GM06990 (cell line): ENCODE measurements around the gene TAS2R40.

Experiments
- DNase-seq: peaks from one replicate; pipeline ENCODE4 v3.0.0-alpha.2; 2011; ENCODE audit not compliant: insufficient read length; ENCODE audit errors: extremely low read depth
- H3K27me3 ChIP-seq: replicated peaks from 2 replicates; pipeline ENCODE4 v1.6.0; 2011; ENCODE audit warnings: low read length; ENCODE audit not compliant: control insufficient read depth, insufficient read depth
- H3K36me3 ChIP-seq: 2 replicates; pipeline ENCODE4 v1.5.1; 2011; ENCODE audit warnings: low read length; ENCODE audit not compliant: control insufficient read depth, insufficient read depth
- H3K4me3 ChIP-seq: replicated peaks from 2 replicates; pipeline ENCODE4 v1.5.1; 2011; ENCODE audit warnings: low read depth, mild to moderate bottlenecking, control low read depth, low read length
- CTCF ChIP-seq: IDR thresholded peaks from 2 replicates; pipeline ENCODE4 v1.5.1; 2011; ENCODE audit warnings: low read length, control low read depth, mild to moderate bottlenecking, inconsistent platforms; ENCODE audit not compliant: insufficient read depth, poor library complexity, severe bottlenecking

TAS2R40 gene

DNA sequence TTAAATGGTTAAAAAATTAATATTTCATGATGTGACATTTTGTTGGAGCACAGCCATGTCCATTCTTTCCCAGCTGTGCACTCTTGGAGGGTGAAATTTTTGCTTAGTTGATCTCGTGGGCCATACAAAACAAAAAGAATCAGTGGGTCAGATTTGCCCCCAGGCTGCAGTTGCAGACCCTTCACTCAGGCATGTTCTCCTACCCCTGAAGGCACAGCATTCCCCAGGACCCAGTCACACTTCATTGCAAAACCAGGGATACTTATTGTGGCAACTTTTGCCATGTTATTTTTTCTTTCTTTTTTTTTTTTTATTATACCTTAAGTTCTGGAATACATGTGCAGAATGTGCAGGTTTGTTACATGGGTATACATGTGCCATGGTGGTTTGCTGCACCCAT, 6.0 kb downstream of the TAS2R40 start:
- no peak overlapping the region for H3K4me3 ChIP-seq
- H3K27me3 ChIP-seq = no peaks in the 10 kb centered on the region; the same call in none of the 2 replicates
- TF ChIP-seq CTCF = no peak
- DNase-seq = no peak
- H3K36me3 ChIP-seq = no peaks in the 10 kb centered on the region

DNA sequence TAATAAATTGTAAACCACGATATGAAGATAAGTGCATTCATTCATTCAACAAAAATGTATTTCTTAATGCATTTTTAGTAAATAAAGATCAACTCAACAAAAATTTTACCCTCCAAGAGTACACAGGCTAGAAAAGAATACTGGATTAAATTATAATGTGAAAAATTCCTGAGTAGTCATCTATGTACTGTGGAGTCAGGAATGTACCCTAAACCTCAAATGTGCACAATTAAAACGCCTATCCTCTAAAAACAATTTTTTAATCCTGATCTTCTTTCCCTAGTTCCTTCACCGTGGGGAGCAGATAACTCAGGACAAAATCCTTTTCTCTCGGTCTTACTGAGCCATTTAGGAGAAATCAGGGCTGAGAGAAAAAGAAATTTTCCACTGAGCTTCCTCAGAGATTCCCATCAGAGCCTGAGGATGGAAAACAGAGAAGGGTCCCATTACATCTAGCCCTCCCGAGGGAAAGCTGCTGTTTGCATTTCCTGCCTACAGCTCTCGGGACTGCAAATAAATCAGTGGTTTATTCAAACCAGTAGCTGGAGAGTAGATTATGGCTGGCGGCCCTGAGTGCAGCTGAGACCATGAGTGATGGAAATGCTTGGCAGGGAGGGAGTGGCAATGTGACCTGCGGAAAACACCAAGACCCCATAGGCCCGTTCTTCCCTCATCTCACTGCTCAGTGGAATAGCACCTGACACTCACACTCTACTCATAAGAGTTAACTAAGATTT, 7.4 kb downstream of the TAS2R40 start:
- Histone ChIP-seq H3K36me3 (no peaks in the 10 kb centered on the region), H3K4me3 (no peak overlapping the region), H3K27me3 (no peaks in the 10 kb centered on the region; the same call in 1 of the 2 replicates)
- no peak for TF ChIP-seq CTCF
- DNase-seq = no peak

GRCh38 chr7:143230602-143231457, 9.0 kb downstream of the TAS2R40 start:
- no peak for DNase-seq
- Histone ChIP-seq H3K4me3 (no peak overlapping the region), H3K36me3 (no peaks in the 10 kb centered on the region), H3K27me3 (no peaks in the 10 kb centered on the region; the same call in 1 of the 2 replicates)
- no peak for TF ChIP-seq CTCF

GRCh38 chr7:143233816-143234532, 12.1 kb downstream of the TAS2R40 start:
- Histone ChIP-seq H3K36me3 (no peaks in the 10 kb centered on the region), H3K4me3 (no peak overlapping the region), H3K27me3 (no peaks in the 10 kb centered on the region)
- DNase-seq = no peak
- no peak for TF ChIP-seq CTCF

DNA sequence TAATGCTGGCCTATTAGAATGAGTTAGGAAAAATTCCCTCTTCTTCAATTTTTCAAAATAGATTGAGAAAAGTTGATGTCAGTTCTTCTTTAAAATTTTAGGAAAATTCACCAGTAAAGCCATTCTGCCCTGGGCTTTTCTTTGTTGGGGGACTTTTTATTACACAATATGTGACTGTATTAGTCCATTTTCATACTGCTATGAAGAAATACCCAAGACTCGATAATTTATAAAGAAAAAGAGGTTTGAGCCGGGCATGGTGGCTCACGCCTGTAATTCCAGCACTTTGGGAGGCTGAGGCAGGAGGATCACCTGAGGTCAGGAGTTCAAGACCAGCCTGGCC, 12.7 kb downstream of the TAS2R40 start:
- no peak for DNase-seq
- Histone ChIP-seq H3K27me3 (no peaks in the 10 kb centered on the region), H3K36me3 (no peaks in the 10 kb centered on the region), H3K4me3 (no peak overlapping the region)
- TF ChIP-seq CTCF = no peak
